Stromal cell of bone marrow (primary cell): ENCODE data around the gene BTAF1.

Source experiments
- DNase-seq: peaks from one replicate; pipeline ENCODE4 v3.0.0-alpha.2; 2012; ENCODE audit warnings: low read depth

Gene BTAF1

GRCh38 chr10:92052088-92052487 lies 128.5 kb downstream of the BTAF1 start:
- DNase-seq: no peak

GRCh38 chr10:92052741-92053140 lies 129.2 kb downstream of the BTAF1 start:
- no peak for DNase-seq

- no peak for DNase-seq
Measured at GRCh38 chr10:92054807-92055206, 131.2 kb downstream of the BTAF1 start.

DNA sequence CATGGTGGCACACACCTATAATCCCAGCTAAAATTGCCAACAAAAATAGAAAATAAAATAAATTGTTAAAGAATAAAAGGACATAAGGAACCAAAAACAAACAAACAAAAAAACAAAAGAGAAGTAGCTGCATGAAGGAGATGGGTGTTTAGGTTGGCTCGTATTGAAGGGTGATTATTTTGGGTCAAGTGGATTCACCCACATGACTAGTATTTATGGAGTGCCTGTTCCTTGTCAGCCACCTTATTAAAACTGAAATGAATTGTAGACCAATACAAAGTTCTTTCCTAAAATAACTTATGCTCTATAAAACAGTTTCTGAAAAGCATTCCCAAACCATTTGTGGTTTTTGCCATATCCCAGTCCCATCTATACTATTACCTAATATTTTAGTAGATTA lies 138.7 kb downstream of the BTAF1 start:
- no peak for DNase-seq

DNA sequence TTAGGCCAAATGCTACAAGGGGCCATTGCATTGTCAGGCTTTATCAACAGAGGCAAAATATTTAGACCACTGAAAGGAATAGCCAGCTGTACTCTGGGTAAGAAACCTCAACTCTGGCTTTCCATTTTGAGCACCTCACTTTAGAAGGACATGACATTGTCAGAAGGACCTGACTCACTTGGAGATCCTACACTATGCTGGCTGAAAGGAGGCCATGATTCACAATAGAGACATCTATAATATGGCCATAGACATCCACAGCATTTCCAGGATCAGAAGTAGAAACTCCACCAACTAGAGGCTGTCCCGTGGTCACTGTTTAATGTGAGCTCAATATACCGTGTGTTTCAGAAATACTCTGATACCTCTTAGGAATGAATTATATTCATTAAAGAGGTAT lies 140.9 kb downstream of the BTAF1 start:
- no peak for DNase-seq

DNA sequence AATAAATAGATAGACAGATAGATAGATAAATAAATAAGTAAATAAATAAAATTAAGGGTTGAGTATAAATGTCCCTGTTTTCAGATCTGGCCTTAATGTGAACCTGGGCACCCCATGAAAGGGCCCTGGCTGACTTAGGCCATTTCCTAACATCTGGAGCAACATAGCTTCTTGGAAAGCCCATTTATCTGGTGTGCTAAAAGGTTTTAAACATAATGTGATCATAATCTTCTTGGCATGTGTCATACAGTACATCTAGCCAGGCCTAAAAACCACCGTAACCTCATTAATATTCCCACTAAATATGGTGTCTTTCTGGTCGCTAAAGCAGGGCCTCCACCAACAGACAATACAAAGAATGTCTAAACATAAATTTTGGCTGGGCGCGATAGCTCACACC lies 142.8 kb downstream of the BTAF1 start:
- DNase-seq: no peak

GRCh38 chr10:92068900-92069299 lies 145.3 kb downstream of the BTAF1 start:
- DNase-seq: no peak

- DNase-seq: no peak
Measured at GRCh38 chr10:92074126-92074887, 150.7 kb downstream of the BTAF1 start.

DNA sequence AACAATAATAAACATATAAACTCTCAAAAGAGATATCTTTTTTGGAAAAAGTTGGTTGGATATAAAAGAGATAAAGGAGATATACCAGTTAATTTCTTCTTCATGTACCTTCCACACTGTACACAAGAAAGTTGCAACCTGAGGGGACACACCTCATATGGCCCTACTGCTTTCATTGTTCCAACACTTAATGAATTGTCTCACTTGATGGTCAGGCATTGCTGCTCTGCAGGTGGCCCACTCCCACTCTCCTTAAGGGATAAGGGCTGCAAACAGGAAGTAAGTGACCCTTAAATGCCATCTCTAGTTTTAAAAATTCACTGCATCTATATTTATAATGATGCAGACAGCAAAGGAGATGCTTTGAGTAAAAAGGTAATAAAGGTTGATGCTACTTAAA lies 152.3 kb downstream of the BTAF1 start:
- no peak for DNase-seq

- no peak for DNase-seq
Measured at GRCh38 chr10:92076722-92077121, 153.2 kb downstream of the BTAF1 start.

DNA sequence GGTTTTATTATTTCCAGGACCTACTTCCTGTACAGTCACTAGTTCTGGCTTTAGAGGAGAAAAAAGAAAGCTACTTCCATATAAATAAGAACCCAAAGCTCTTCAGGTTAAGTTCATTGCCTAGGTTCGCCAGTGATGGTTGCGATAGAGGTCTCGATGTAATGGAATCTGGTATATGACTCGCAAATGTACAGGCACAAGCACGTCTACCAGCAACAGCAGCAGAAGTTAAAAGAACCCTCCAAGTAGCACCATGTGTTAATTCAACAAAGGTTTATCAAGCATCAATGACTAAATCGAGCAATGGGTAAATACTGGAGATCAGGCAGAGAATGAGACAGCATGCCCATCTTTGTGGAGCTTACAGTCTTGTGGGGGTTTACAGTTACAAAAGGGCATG lies 155.4 kb downstream of the BTAF1 start:
- DNase-seq: no peak
